H9 (cell line): Measurements from ENCODE around the gene RCN2. TPM values are rescaled to one million over a fixed set of nuclear protein-coding genes. Genes with fewer than 3 reads are reported as not detected.

Source experiments
- DNase-seq: peaks from one replicate; pipeline ENCODE4 v3.0.0-alpha.2; 2017
- H2AFZ ChIP-seq: one replicate; pipeline ENCODE4 v1.6.1; 2013; ENCODE audit warnings: mild to moderate bottlenecking, low read length, control low read depth, moderate library complexity
- H2AK5ac ChIP-seq: 2 replicates; pipeline ENCODE4 v1.6.1; 2013; ENCODE audit warnings: low read length, control low read depth, mixed read lengths; ENCODE audit not compliant: insufficient read length
- H2BK120ac ChIP-seq: one replicate; pipeline ENCODE4 v1.6.1; 2013; ENCODE audit warnings: low read depth, mild to moderate bottlenecking, low read length, control low read depth, inconsistent platforms; ENCODE audit not compliant: poor library complexity, severe bottlenecking
- H2BK12ac ChIP-seq: 2 replicates; pipeline ENCODE4 v1.6.1; 2013; ENCODE audit warnings: low read length, control low read depth, mixed read lengths, low read depth; ENCODE audit not compliant: insufficient read length
- H2BK15ac ChIP-seq: 2 replicates; pipeline ENCODE4 v1.6.1; 2013; ENCODE audit warnings: low read depth, low read length, control low read depth
- H2BK20ac ChIP-seq: one replicate; pipeline ENCODE4 v1.6.1; 2013; ENCODE audit warnings: low read depth, mild to moderate bottlenecking, low read length, control low read depth, inconsistent platforms; ENCODE audit not compliant: poor library complexity, severe bottlenecking
- H2BK5ac ChIP-seq: 2 replicates; pipeline ENCODE4 v1.6.1; 2013; ENCODE audit warnings: low read length, control low read depth, mixed read lengths; ENCODE audit not compliant: insufficient read length
- H3K14ac ChIP-seq: 2 replicates; pipeline ENCODE4 v1.6.1; 2013; ENCODE audit warnings: low read length, control low read depth; ENCODE audit not compliant: insufficient read depth
- H3K18ac ChIP-seq: 2 replicates; pipeline ENCODE4 v1.6.1; 2013; ENCODE audit warnings: low read depth, mild to moderate bottlenecking, mixed read lengths, low read length, control low read depth; ENCODE audit not compliant: insufficient read length
- H3K23ac ChIP-seq: 2 replicates; pipeline ENCODE4 v1.6.1; 2013; ENCODE audit warnings: low read length, control low read depth, mixed read lengths, low read depth; ENCODE audit not compliant: insufficient read length
- H3K23me2 ChIP-seq: 2 replicates; pipeline ENCODE4 v1.6.1; 2013; ENCODE audit warnings: low read depth, mild to moderate bottlenecking, mixed read lengths, low read length, control low read depth; ENCODE audit not compliant: insufficient read length, poor library complexity, severe bottlenecking
- H3K27ac ChIP-seq: 2 replicates; pipeline ENCODE4 v1.5.1; 2013; ENCODE audit warnings: low read length, control low read depth, mixed read lengths, low read depth; ENCODE audit not compliant: insufficient read length
- H3K27me3 ChIP-seq: 2 replicates; pipeline ENCODE4 v1.6.1; 2013; ENCODE audit warnings: low read length, control low read depth, inconsistent platforms; ENCODE audit not compliant: insufficient read depth
- H3K4ac ChIP-seq: 2 replicates; pipeline ENCODE4 v1.6.1; 2013; ENCODE audit warnings: low read depth, mild to moderate bottlenecking, control low read depth, inconsistent platforms, low read length, moderate library complexity
- H3K4me1 ChIP-seq: 2 replicates; pipeline ENCODE4 v1.6.1; 2013; ENCODE audit warnings: low read length, control low read depth, inconsistent platforms; ENCODE audit not compliant: insufficient read depth
- H3K4me2 ChIP-seq: 2 replicates; pipeline ENCODE4 v1.6.1; 2013; ENCODE audit warnings: low read length, control low read depth, mixed read lengths; ENCODE audit not compliant: insufficient read length, insufficient read depth
- H3K56ac ChIP-seq: 2 replicates; pipeline ENCODE4 v1.6.1; 2013; ENCODE audit warnings: low read depth, mild to moderate bottlenecking, mixed read lengths, low read length, control low read depth; ENCODE audit not compliant: insufficient read length
- H3K79me1 ChIP-seq: 2 replicates; pipeline ENCODE4 v1.6.1; 2013; ENCODE audit warnings: low read depth, mild to moderate bottlenecking, moderate library complexity, low read length, control low read depth, inconsistent platforms; ENCODE audit not compliant: insufficient read depth, poor library complexity, severe bottlenecking
- H3K79me2 ChIP-seq: 2 replicates; pipeline ENCODE4 v1.6.1; 2013; ENCODE audit warnings: low read length, control low read depth, inconsistent platforms; ENCODE audit not compliant: insufficient read depth
- H3K9ac ChIP-seq: 2 replicates; pipeline ENCODE4 v1.6.1; 2013; ENCODE audit warnings: low read length, control low read depth, mixed read lengths; ENCODE audit not compliant: insufficient read length; ENCODE audit errors: extremely low read depth
- H3K9me3 ChIP-seq: one replicate; pipeline ENCODE4 v1.6.1; 2013; ENCODE audit warnings: low read depth, low read length, inconsistent platforms; ENCODE audit not compliant: control insufficient read depth
- H3T11ph ChIP-seq: one replicate; pipeline ENCODE4 v1.6.1; 2013; ENCODE audit warnings: mild to moderate bottlenecking, low read length, control low read depth, inconsistent platforms
- H4K20me1 ChIP-seq: one replicate; pipeline ENCODE4 v1.6.1; 2013; ENCODE audit not compliant: control insufficient read depth, insufficient read length, insufficient read depth
- H4K5ac ChIP-seq: 2 replicates; pipeline ENCODE4 v1.6.1; 2013; ENCODE audit warnings: low read depth, mild to moderate bottlenecking, mixed read lengths, low read length, control low read depth; ENCODE audit not compliant: insufficient read length
- H4K8ac ChIP-seq: replicated peaks from 2 replicates; pipeline ENCODE4 v1.6.1; 2013; ENCODE audit warnings: low read length, control low read depth, mixed read lengths, low read depth; ENCODE audit not compliant: insufficient read length
- H4K91ac ChIP-seq: 2 replicates; pipeline ENCODE4 v1.6.1; 2013; ENCODE audit warnings: low read depth, mild to moderate bottlenecking, moderate library complexity, mixed read lengths, low read length, control low read depth; ENCODE audit not compliant: insufficient read length
- H3K27ac Mint-ChIP-seq, 3 experiments: 2 replicates in 2 of 3; 3 replicates in 1 of 3; pipeline ENCODE4 v1.8.0; 2020 to 2021; ENCODE audit warnings: mixed read lengths in 3 of 3, mild to moderate bottlenecking in 1 of 3, moderate library complexity in 1 of 3
- H3K27me3 Mint-ChIP-seq: 2 replicates; pipeline ENCODE4 v1.8.0; 2021; ENCODE audit warnings: low read depth, mild to moderate bottlenecking, moderate library complexity, mixed read lengths
- H3K36me3 Mint-ChIP-seq, 3 experiments: 2 replicates in 2 of 3; 3 replicates in 1 of 3; pipeline ENCODE4 v1.8.0; 2020 to 2021; ENCODE audit warnings: low read depth in 3 of 3, mixed read lengths in 3 of 3; ENCODE audit not compliant: insufficient read depth in 1 of 3
- H3K4me1 Mint-ChIP-seq, 2 experiments: 2 replicates each; pipeline ENCODE4 v1.8.0; 2020; ENCODE audit warnings: mixed read lengths in 2 of 2
- H3K4me3 Mint-ChIP-seq, 2 experiments: 2 replicates in 1 of 2; 3 replicates in 1 of 2; pipeline ENCODE4 v1.8.0; 2020 to 2021; ENCODE audit warnings: mild to moderate bottlenecking in 2 of 2, mixed read lengths in 2 of 2, moderate library complexity in 1 of 2
- H3K9me3 Mint-ChIP-seq, 2 experiments: 2 replicates in 1 of 2; 3 replicates in 1 of 2; pipeline ENCODE4 v1.8.0; 2020; ENCODE audit warnings: mild to moderate bottlenecking in 2 of 2, mixed read lengths in 2 of 2, moderate library complexity in 1 of 2
- CTCF ChIP-seq: fragments of 200-600 bp; sonication (generic); conservative IDR thresholded peaks from 3 replicates; pipeline ENCODE4 v1.8.0; 2021; ENCODE audit warnings: antibody characterized with exemption, mild to moderate bottlenecking
- WGBS: extraction: QIAGEN DNeasy Blood & Tissue Kit; methylation state at CpG from one replicate; pipeline ENCODE4 v1.1.7; 2013; ENCODE audit warnings: missing lambda C conversion rate, low lambda C conversion rate, mixed read lengths; ENCODE audit not compliant: insufficient read length; ENCODE audit errors: extremely low coverage; 5-methylcytosine and 5-hydroxymethylcytosine counted together
- total RNA-seq: library from RNA; stranded (reverse); gene quantifications from 2 replicates; pipeline ENCODE4 v1.2.1, GENCODE V29; 2021

RCN2 gene
- total RNA-seq, 1 experiment from 2014 or later = 139 TPM

DNA sequence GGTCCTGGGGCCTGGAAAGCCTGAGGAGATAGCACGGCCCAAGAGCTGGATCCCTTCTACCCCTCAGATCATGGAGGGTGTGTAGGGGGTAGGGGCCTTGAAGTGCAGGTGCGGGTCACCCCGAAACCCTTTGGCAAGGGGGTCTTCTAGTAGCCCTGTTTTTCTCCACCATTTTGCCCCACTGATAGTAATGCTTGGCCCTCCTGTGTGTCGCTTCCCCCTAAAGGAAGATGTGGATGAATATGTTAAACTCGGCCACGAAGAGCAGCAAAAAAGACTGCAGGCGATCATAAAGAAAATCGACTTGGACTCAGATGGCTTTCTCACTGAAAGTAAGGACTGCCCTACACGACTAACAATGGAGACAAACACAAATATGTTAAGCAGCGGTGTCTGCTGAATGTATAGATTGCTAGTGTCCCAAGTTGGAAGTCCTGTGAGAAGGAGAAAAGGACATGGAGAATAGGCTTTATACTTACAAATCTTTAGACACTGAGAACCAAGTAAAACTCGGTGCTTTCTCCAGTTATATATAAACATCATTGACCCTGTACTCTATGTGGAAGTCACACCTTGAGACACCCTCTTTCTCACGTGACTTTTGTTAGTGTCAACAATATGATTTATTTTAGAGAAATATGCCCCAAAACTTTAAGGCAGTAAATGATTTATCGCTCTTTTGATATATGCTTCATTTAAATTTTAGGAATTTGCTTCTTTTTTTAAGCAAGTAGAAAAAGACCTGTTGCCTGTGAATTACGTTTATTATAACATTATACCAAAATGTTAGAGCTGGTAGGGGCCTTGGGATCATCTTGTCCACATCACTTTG, 802 bp downstream of the RCN2 start:
- H3K4me3 Mint-ChIP-seq = peak overlapping the region; percentile 86 to 96
- H3K27me3 Mint-ChIP-seq = no peaks in the 10 kb centered on the region
- peak overlapping the region; percentile 96 to 98 (median 96) for H3K27ac Mint-ChIP-seq
- H3K9me3 ChIP-seq = no peaks in the 10 kb centered on the region
- peak overlapping the region; percentile 86 for H3K4me2 ChIP-seq
- peaks cover 6% of the 10 kb centered on the region; the same call in 1 of the 2 replicates for H3K79me2 ChIP-seq
- H2BK12ac ChIP-seq = no peak overlapping the region
- peaks cover 23 to 44% (median 41%) of the 10 kb centered on the region in 3 experiments for H3K36me3 Mint-ChIP-seq
- H3K18ac ChIP-seq = peak overlapping the region; percentile 52
- peaks cover 26 to 32% of the 10 kb centered on the region in 2 experiments for H3K4me1 Mint-ChIP-seq
- no peaks in the 10 kb centered on the region for H3K4me1 ChIP-seq
- no peak overlapping the region for H2BK20ac ChIP-seq
- no peak overlapping the region for H2AK5ac ChIP-seq
- peak overlapping the region; percentile 22 for H4K5ac ChIP-seq
- no peaks in the 10 kb centered on the region for H3K27me3 ChIP-seq
- no peaks in the 10 kb centered on the region; a peak in 1 of 5 replicates for H3K9me3 Mint-ChIP-seq
- H4K20me1 ChIP-seq = no peaks in the 10 kb centered on the region
- no peaks in the 10 kb centered on the region for H3K79me1 ChIP-seq
- peak overlapping the region; percentile 93 for H3K9ac ChIP-seq
- no peak overlapping the region for H3K4ac ChIP-seq
- no peak overlapping the region for H2AFZ ChIP-seq
- H3K27ac ChIP-seq = no peak overlapping the region
- no peak for TF ChIP-seq CTCF
- no peak overlapping the region for H3K23ac ChIP-seq
- no CpG with 5 or more reads among the region's 14 CpGs for WGBS
- no peak for DNase-seq
- no peaks in the 10 kb centered on the region for H3K23me2 ChIP-seq
- no peak overlapping the region for H2BK120ac ChIP-seq
- H2BK15ac ChIP-seq = no peak overlapping the region
- no peak overlapping the region for H3T11ph ChIP-seq
- peak overlapping the region; percentile 76 for H3K14ac ChIP-seq
- no peak overlapping the region for H3K56ac ChIP-seq
- H4K8ac ChIP-seq = no peak overlapping the region
- peak overlapping the region; percentile 5 for H2BK5ac ChIP-seq
- H4K91ac ChIP-seq = no peak overlapping the region
